Keratinocyte (primary cell): ENCODE results near the gene HRC. TPM values are rescaled to one million over a fixed set of nuclear protein-coding genes. Genes with fewer than 3 reads are reported as not detected.

ENCODE experiments used
- DNase-seq: peaks from one replicate; pipeline ENCODE4 v3.0.0-alpha.2; 2011; ENCODE audit warnings: low read depth, missing footprints, low spot score
- FAIRE-seq: peaks from 2 replicates; lab custom pipeline; 2011; peaks lifted over from hg19 to GRCh38; lab: Jason Lieb, UNC
- H2AFZ ChIP-seq: 2 replicates; pipeline ENCODE4 v1.6.0; 2012; ENCODE audit warnings: low read length, control low read depth, inconsistent platforms; ENCODE audit not compliant: control insufficient read depth
- H3K27ac ChIP-seq: 2 replicates; pipeline ENCODE4 v1.5.1; 2011; ENCODE audit warnings: low read length; ENCODE audit not compliant: control insufficient read depth, insufficient read depth
- H3K27me3 ChIP-seq: 3 replicates; pipeline ENCODE4 v1.6.0; 2011; ENCODE audit warnings: low read length; ENCODE audit not compliant: control insufficient read depth, insufficient read depth; ENCODE audit errors: extremely low read depth
- H3K36me3 ChIP-seq, 2 experiments: 2 replicates in 1 of 2; 3 replicates in 1 of 2; pipeline ENCODE4 v1.5.1; 2011; ENCODE audit warnings: low read length in 2 of 2, mild to moderate bottlenecking in 1 of 2; ENCODE audit not compliant: control insufficient read depth in 2 of 2, insufficient read depth in 2 of 2; ENCODE audit errors: extremely low read depth in 1 of 2
- H3K4me1 ChIP-seq: 3 replicates; pipeline ENCODE4 v1.5.1; 2011; ENCODE audit warnings: low read length; ENCODE audit not compliant: control insufficient read depth, insufficient read depth; ENCODE audit errors: extremely low read depth
- H3K4me2 ChIP-seq: 3 replicates; pipeline ENCODE4 v1.6.0; 2011; ENCODE audit warnings: low read depth, low read length; ENCODE audit not compliant: control insufficient read depth, insufficient read depth; ENCODE audit errors: extremely low read depth
- H3K4me3 ChIP-seq, 3 experiments: fragments of 200-600 bp in 1 of 3; sonication (generic) in 1 of 3; 2 replicates in 2 of 3; 3 replicates in 1 of 3; pipeline ENCODE4 v1.5.1; 2011 to 2016; ENCODE audit warnings: low read length in 3 of 3, mild to moderate bottlenecking in 3 of 3, control low read depth in 2 of 3, inconsistent platforms in 1 of 3, low read depth in 1 of 3, mixed read lengths in 1 of 3, mixed run types in 1 of 3, moderate library complexity in 1 of 3; ENCODE audit not compliant: control insufficient read depth in 2 of 3, insufficient read depth in 2 of 3; ENCODE audit errors: extremely low read depth in 1 of 3
- H3K79me2 ChIP-seq: 2 replicates; pipeline ENCODE4 v1.6.0; 2012; ENCODE audit warnings: low read length; ENCODE audit not compliant: control insufficient read depth, insufficient read depth
- H3K9ac ChIP-seq: 3 replicates; pipeline ENCODE4 v1.6.0; 2011; ENCODE audit warnings: low read length; ENCODE audit not compliant: control insufficient read depth, insufficient read depth; ENCODE audit errors: extremely low read depth
- H3K9me1 ChIP-seq: 3 replicates; pipeline ENCODE4 v1.6.0; 2011; ENCODE audit warnings: low read length; ENCODE audit not compliant: control insufficient read depth, insufficient read depth; ENCODE audit errors: extremely low read depth
- H3K9me3 ChIP-seq: 2 replicates; pipeline ENCODE4 v1.5.1; 2012; ENCODE audit warnings: low read depth, low read length; ENCODE audit not compliant: control insufficient read depth
- H4K20me1 ChIP-seq: 3 replicates; pipeline ENCODE4 v1.6.0; 2011; ENCODE audit warnings: low read length; ENCODE audit not compliant: control insufficient read depth, insufficient read depth; ENCODE audit errors: extremely low read depth
- EZH2 ChIP-seq: IDR thresholded peaks from one replicate; pipeline ENCODE4 v1.6.1; 2012; ENCODE audit warnings: inconsistent platforms, mild to moderate bottlenecking, low read length, moderate library complexity
- dilution Hi-C: fragments of 300-500 bp; cut with MboI; formaldehyde crosslinking; loops from one replicate; pipeline ENCODE4 v1.7.0; 2020; ENCODE audit warnings: low sequenced_read_pairs; ENCODE audit not compliant: extremely low pct_ligation_motif_present
- polyA plus RNA-seq, 5 experiments: library from polyadenylated mRNA; depleted of rRNA in 3 of 5; stranded (reverse) in 3 of 5; stranded (forward) in 1 of 5; unstranded in 1 of 5; fragments of >200 nt; gene quantifications; 1 replicate in 1 of 5; 2 replicates in 3 of 5; 3 replicates in 1 of 5; pipeline versions ENCODE4 v1.2.1 to v1.2.3, GENCODE V29; 2011 to 2012; ENCODE audit warnings: missing spikeins in 2 of 5, low read depth in 1 of 5, low replicate concordance in 1 of 5
- TF ChIP-seq, protein P1 (sequence below), 3 experiments: IDR thresholded peaks in 1 of 3; conservative IDR thresholded peaks in 1 of 3; optimal IDR thresholded peaks in 1 of 3; 2 replicates in 2 of 3; 3 replicates in 1 of 3; pipeline versions ENCODE3 to v1.5.1; 2011; ENCODE audit warnings: low read length in 3 of 3, mild to moderate bottlenecking in 3 of 3, moderate library complexity in 2 of 3, control low read depth in 1 of 3, inconsistent platforms in 1 of 3; ENCODE audit not compliant: insufficient read depth in 2 of 3; ENCODE audit errors: extremely low read depth in 1 of 3

Gene HRC
- polyA plus RNA-seq, 1 donor (not counting 4 experiments of a cell fraction or from before 2014, with no cell fraction given), result 0.08 TPM

GRCh38 chr19:49161987-49162386 is 6.8 kb upstream of the HRC start:
- TF ChIP-seq, protein P1, sequence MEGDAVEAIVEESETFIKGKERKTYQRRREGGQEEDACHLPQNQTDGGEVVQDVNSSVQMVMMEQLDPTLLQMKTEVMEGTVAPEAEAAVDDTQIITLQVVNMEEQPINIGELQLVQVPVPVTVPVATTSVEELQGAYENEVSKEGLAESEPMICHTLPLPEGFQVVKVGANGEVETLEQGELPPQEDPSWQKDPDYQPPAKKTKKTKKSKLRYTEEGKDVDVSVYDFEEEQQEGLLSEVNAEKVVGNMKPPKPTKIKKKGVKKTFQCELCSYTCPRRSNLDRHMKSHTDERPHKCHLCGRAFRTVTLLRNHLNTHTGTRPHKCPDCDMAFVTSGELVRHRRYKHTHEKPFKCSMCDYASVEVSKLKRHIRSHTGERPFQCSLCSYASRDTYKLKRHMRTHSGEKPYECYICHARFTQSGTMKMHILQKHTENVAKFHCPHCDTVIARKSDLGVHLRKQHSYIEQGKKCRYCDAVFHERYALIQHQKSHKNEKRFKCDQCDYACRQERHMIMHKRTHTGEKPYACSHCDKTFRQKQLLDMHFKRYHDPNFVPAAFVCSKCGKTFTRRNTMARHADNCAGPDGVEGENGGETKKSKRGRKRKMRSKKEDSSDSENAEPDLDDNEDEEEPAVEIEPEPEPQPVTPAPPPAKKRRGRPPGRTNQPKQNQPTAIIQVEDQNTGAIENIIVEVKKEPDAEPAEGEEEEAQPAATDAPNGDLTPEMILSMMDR (optimal IDR thresholded peaks at IDR 0.05 in 1 of 3, IDR thresholded peaks at IDR 0.05 in 1 of 3, conservative IDR thresholded peaks at IDR 0.05 in 1 of 3; ENCODE audit: extremely low read depth in 1 of 3, insufficient read depth in 2 of 3, low read length in 3 of 3), result no peak
- no peak for TF ChIP-seq EZH2
- peaks cover 4 to 13% of the 10 kb centered on the region in 2 experiments for H3K36me3 ChIP-seq
- H3K79me2 ChIP-seq, result peaks cover 7% of the 10 kb centered on the region
- no peak overlapping the region for H3K4me3 ChIP-seq
- DNase-seq, result no peak
- H3K27me3 ChIP-seq, result no peaks in the 10 kb centered on the region
- dilution Hi-C loops, result no loop called here
- no peaks in the 10 kb centered on the region for H3K9me1 ChIP-seq
- no peak overlapping the region for H2AFZ ChIP-seq
- no peak overlapping the region for H3K4me2 ChIP-seq
- peaks cover 6% of the 10 kb centered on the region for H3K4me1 ChIP-seq
- FAIRE-seq, result no peak
- H3K9ac ChIP-seq, result no peak overlapping the region
- H4K20me1 ChIP-seq, result peaks cover 3% of the 10 kb centered on the region
- no peaks in the 10 kb centered on the region for H3K9me3 ChIP-seq
- H3K27ac ChIP-seq, result no peak overlapping the region

DNA sequence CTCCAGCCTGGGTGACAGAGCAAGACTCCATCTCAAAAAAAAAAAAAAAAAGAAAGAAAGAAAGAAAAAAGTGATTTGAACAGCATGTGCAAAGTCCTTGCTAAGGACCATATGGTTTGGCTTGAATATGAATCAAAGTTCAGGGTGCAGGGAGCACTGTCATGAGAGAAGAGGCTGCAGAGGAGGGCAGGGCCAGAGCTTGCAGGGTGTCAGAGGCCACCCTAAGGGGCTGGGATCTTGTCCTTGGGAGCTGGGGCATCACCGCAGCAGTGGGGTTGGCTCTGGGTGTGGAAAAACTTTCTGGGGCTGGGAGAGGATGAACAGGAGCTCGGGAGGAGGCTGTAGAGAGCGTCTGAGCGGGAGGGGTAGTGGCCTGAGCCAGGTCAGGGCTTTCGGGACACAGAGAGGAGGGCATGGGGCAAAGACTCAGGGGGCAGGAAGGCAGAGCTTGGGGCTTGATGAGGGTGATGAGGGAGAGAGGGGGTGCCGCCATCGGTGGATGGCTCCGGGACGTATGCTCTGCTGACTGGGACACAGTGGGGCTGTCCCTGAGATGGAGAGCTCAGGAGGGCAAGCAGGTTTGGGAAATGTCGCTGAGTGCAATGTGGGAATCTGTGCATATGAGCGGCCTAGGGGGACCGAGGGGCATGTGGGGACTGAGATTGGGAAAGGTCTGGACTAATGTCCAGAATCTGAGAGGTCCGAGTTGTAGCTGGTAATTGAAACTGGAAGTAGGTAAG is 5.4 kb upstream of the HRC start:
- dilution Hi-C loops, result no loop called here
- peaks cover 6% of the 10 kb centered on the region for H3K4me1 ChIP-seq
- no peak overlapping the region for H3K4me2 ChIP-seq
- no peak for TF ChIP-seq EZH2
- TF ChIP-seq, protein P1 (optimal IDR thresholded peaks at IDR 0.05 in 1 of 3, IDR thresholded peaks at IDR 0.05 in 1 of 3, conservative IDR thresholded peaks at IDR 0.05 in 1 of 3; ENCODE audit: extremely low read depth in 1 of 3, insufficient read depth in 2 of 3, low read length in 3 of 3), result no peak
- peaks cover 4 to 11% of the 10 kb centered on the region in 2 experiments for H3K36me3 ChIP-seq
- H2AFZ ChIP-seq, result no peak overlapping the region
- H3K27ac ChIP-seq, result no peak overlapping the region
- peaks cover 3% of the 10 kb centered on the region for H4K20me1 ChIP-seq
- DNase-seq (no peak), FAIRE-seq (no peak)
- no peaks in the 10 kb centered on the region for H3K9me3 ChIP-seq
- no peak overlapping the region for H3K4me3 ChIP-seq
- H3K27me3 ChIP-seq, result no peaks in the 10 kb centered on the region
- no peak overlapping the region for H3K9ac ChIP-seq
- H3K79me2 ChIP-seq, result peaks cover 7% of the 10 kb centered on the region
- H3K9me1 ChIP-seq, result no peaks in the 10 kb centered on the region
